ENCODE measurements around the gene LRRC61. TPM values are rescaled to one million over a fixed set of nuclear protein-coding genes. Genes with fewer than 3 reads are reported as not detected.

Gene LRRC61
- polyA plus RNA-seq, 2 donors = 5.2 to 8.3 TPM

GRCh38 chr7:150329331-150330120, 6.4 kb downstream of the LRRC61 start:
- Histone ChIP-seq H3K9me3 (ENCODE audit: control insufficient read depth in 2 of 2, insufficient read depth in 1 of 2, low read depth in 1 of 2, low read length in 1 of 2) (peaks cover 0 to 2% of the 10 kb centered on the region in 2 donors), H3K4me3 (ENCODE audit: low read depth in 1 of 2, low read length in 2 of 2) (no peak overlapping the region), H3K27ac (ENCODE audit: low read depth in 2 of 2, low read length in 1 of 2) (no peak overlapping the region), H3K36me3 (ENCODE audit: control insufficient read depth in 2 of 2, insufficient read depth in 2 of 2, low read length in 1 of 2) (peaks cover 8 to 25% of the 10 kb centered on the region in 2 donors), H3K27me3 (ENCODE audit: control insufficient read depth in 1 of 2, insufficient read depth in 2 of 2, low read length in 2 of 2) (no peaks in the 10 kb centered on the region), H3K4me1 (ENCODE audit: control insufficient read depth in 2 of 2, insufficient read depth in 2 of 2, low read length in 1 of 2) (peaks cover 3 to 4% of the 10 kb centered on the region in 2 donors)
- WGBS, 2 donors = 82 to 86% methylated on average over 22 of the region's 22 CpGs

GRCh38 chr7:150330211-150330885, 7.2 kb downstream of the LRRC61 start:
- Histone ChIP-seq H3K36me3 (ENCODE audit: control insufficient read depth in 2 of 2, insufficient read depth in 2 of 2, low read length in 1 of 2) (peaks cover 8 to 25% of the 10 kb centered on the region in 2 donors), H3K4me1 (ENCODE audit: control insufficient read depth in 2 of 2, insufficient read depth in 2 of 2, low read length in 1 of 2) (peaks cover 2 to 3% of the 10 kb centered on the region in 2 donors), H3K9me3 (ENCODE audit: control insufficient read depth in 2 of 2, insufficient read depth in 1 of 2, low read depth in 1 of 2, low read length in 1 of 2) (peaks cover 0 to 2% of the 10 kb centered on the region in 2 donors), H3K27me3 (ENCODE audit: control insufficient read depth in 1 of 2, insufficient read depth in 2 of 2, low read length in 2 of 2) (no peaks in the 10 kb centered on the region), H3K27ac (ENCODE audit: low read depth in 2 of 2, low read length in 1 of 2) (no peak overlapping the region), H3K4me3 (ENCODE audit: low read depth in 1 of 2, low read length in 2 of 2) (no peak overlapping the region)
- WGBS, 2 donors = 94 to 95% methylated on average over 19 of the region's 19 CpGs

GRCh38 chr7:150332852-150333635, 9.9 kb downstream of the LRRC61 start:
- no peak overlapping the region for H3K4me3 ChIP-seq (ENCODE audit: low read depth in 1 of 2, low read length in 2 of 2)
- 89% methylated on average over 18 of the region's 18 CpGs for WGBS, 2 donors
- H3K27ac ChIP-seq (ENCODE audit: low read depth in 2 of 2, low read length in 1 of 2) = no peak overlapping the region
- no peaks in the 10 kb centered on the region for H3K27me3 ChIP-seq (ENCODE audit: control insufficient read depth in 1 of 2, insufficient read depth in 2 of 2, low read length in 2 of 2)
- peaks cover 0 to 2% of the 10 kb centered on the region in 2 donors for H3K9me3 ChIP-seq (ENCODE audit: control insufficient read depth in 2 of 2, insufficient read depth in 1 of 2, low read depth in 1 of 2, low read length in 1 of 2)
- H3K36me3 ChIP-seq (ENCODE audit: control insufficient read depth in 2 of 2, insufficient read depth in 2 of 2, low read length in 1 of 2) = peaks cover 8 to 32% of the 10 kb centered on the region in 2 donors
- peaks cover 3 to 16% of the 10 kb centered on the region in 2 donors for H3K4me1 ChIP-seq (ENCODE audit: control insufficient read depth in 2 of 2, insufficient read depth in 2 of 2, low read length in 1 of 2)

GRCh38 chr7:150333659-150334058, 10.5 kb downstream of the LRRC61 start:
- peaks cover 8 to 27% of the 10 kb centered on the region in 2 donors for H3K36me3 ChIP-seq (ENCODE audit: control insufficient read depth in 2 of 2, insufficient read depth in 2 of 2, low read length in 1 of 2)
- H3K4me1 ChIP-seq (ENCODE audit: control insufficient read depth in 2 of 2, insufficient read depth in 2 of 2, low read length in 1 of 2) = peaks cover 3 to 16% of the 10 kb centered on the region in 2 donors
- 95 to 97% methylated on average over 10 of the region's 10 CpGs for WGBS, 2 donors
- H3K9me3 ChIP-seq (ENCODE audit: control insufficient read depth in 2 of 2, insufficient read depth in 1 of 2, low read depth in 1 of 2, low read length in 1 of 2) = peaks cover 0 to 2% of the 10 kb centered on the region in 2 donors
- H3K27ac ChIP-seq (ENCODE audit: low read depth in 2 of 2, low read length in 1 of 2) = no peak overlapping the region
- H3K4me3 ChIP-seq (ENCODE audit: low read depth in 1 of 2, low read length in 2 of 2) = no peak overlapping the region
- no peaks in the 10 kb centered on the region for H3K27me3 ChIP-seq (ENCODE audit: control insufficient read depth in 1 of 2, insufficient read depth in 2 of 2, low read length in 2 of 2)

GRCh38 chr7:150334108-150334507, 11.0 kb downstream of the LRRC61 start:
- 87 to 90% methylated on average over 8 of the region's 8 CpGs for WGBS, 2 donors
- Histone ChIP-seq H3K27me3 (ENCODE audit: control insufficient read depth in 1 of 2, insufficient read depth in 2 of 2, low read length in 2 of 2) (no peaks in the 10 kb centered on the region), H3K36me3 (ENCODE audit: control insufficient read depth in 2 of 2, insufficient read depth in 2 of 2, low read length in 1 of 2) (peaks cover 8 to 23% of the 10 kb centered on the region in 2 donors), H3K4me1 (ENCODE audit: control insufficient read depth in 2 of 2, insufficient read depth in 2 of 2, low read length in 1 of 2) (peaks cover 3 to 16% of the 10 kb centered on the region in 2 donors), H3K27ac (ENCODE audit: low read depth in 2 of 2, low read length in 1 of 2) (no peak overlapping the region), H3K4me3 (ENCODE audit: low read depth in 1 of 2, low read length in 2 of 2) (no peak overlapping the region), H3K9me3 (ENCODE audit: control insufficient read depth in 2 of 2, insufficient read depth in 1 of 2, low read depth in 1 of 2, low read length in 1 of 2) (peaks cover 0 to 2% of the 10 kb centered on the region in 2 donors)

GRCh38 chr7:150335108-150335773, 12.1 kb downstream of the LRRC61 start:
- peak overlapping the region; percentile 47 to 52 for H3K27ac ChIP-seq (ENCODE audit: low read depth in 2 of 2, low read length in 1 of 2)
- no peak overlapping the region for H3K4me3 ChIP-seq (ENCODE audit: low read depth in 1 of 2, low read length in 2 of 2)
- H3K9me3 ChIP-seq (ENCODE audit: control insufficient read depth in 2 of 2, insufficient read depth in 1 of 2, low read depth in 1 of 2, low read length in 1 of 2) = peaks cover 0 to 2% of the 10 kb centered on the region in 2 donors
- 43 to 46% methylated on average over 7 of the region's 7 CpGs for WGBS, 2 donors
- H3K4me1 ChIP-seq (ENCODE audit: control insufficient read depth in 2 of 2, insufficient read depth in 2 of 2, low read length in 1 of 2) = peaks cover 3 to 22% of the 10 kb centered on the region in 2 donors
- peaks cover 5 to 17% of the 10 kb centered on the region in 2 donors for H3K36me3 ChIP-seq (ENCODE audit: control insufficient read depth in 2 of 2, insufficient read depth in 2 of 2, low read length in 1 of 2)
- no peaks in the 10 kb centered on the region for H3K27me3 ChIP-seq (ENCODE audit: control insufficient read depth in 1 of 2, insufficient read depth in 2 of 2, low read length in 2 of 2)

- Histone ChIP-seq H3K27ac (ENCODE audit: low read depth in 2 of 2, low read length in 1 of 2) (peak overlapping the region; percentile 47 to 52), H3K27me3 (ENCODE audit: control insufficient read depth in 1 of 2, insufficient read depth in 2 of 2, low read length in 2 of 2) (no peaks in the 10 kb centered on the region), H3K4me1 (ENCODE audit: control insufficient read depth in 2 of 2, insufficient read depth in 2 of 2, low read length in 1 of 2) (peaks cover 3 to 24% of the 10 kb centered on the region in 2 donors), H3K36me3 (ENCODE audit: control insufficient read depth in 2 of 2, insufficient read depth in 2 of 2, low read length in 1 of 2) (peaks cover 0 to 15% of the 10 kb centered on the region in 2 donors), H3K9me3 (ENCODE audit: control insufficient read depth in 2 of 2, insufficient read depth in 1 of 2, low read depth in 1 of 2, low read length in 1 of 2) (peaks cover 0 to 2% of the 10 kb centered on the region in 2 donors), H3K4me3 (ENCODE audit: low read depth in 1 of 2, low read length in 2 of 2) (no peak overlapping the region)
- 50 to 61% methylated on average over 6 of the region's 6 CpGs for WGBS, 2 donors
Measured at GRCh38 chr7:150335774-150336112, 12.6 kb downstream of the LRRC61 start.

- H3K4me1 ChIP-seq (ENCODE audit: control insufficient read depth in 2 of 2, insufficient read depth in 2 of 2, low read length in 1 of 2) = peaks cover 6 to 24% of the 10 kb centered on the region in 2 donors
- H3K27me3 ChIP-seq (ENCODE audit: control insufficient read depth in 1 of 2, insufficient read depth in 2 of 2, low read length in 2 of 2) = peaks cover 0 to 8% of the 10 kb centered on the region in 2 donors
- no peak overlapping the region for H3K27ac ChIP-seq (ENCODE audit: low read depth in 2 of 2, low read length in 1 of 2)
- 84 to 94% methylated on average over 14 of the region's 14 CpGs for WGBS, 2 donors
- H3K9me3 ChIP-seq (ENCODE audit: control insufficient read depth in 2 of 2, insufficient read depth in 1 of 2, low read depth in 1 of 2, low read length in 1 of 2) = peaks cover 0 to 2% of the 10 kb centered on the region in 2 donors
- no peak overlapping the region for H3K4me3 ChIP-seq (ENCODE audit: low read depth in 1 of 2, low read length in 2 of 2)
- H3K36me3 ChIP-seq (ENCODE audit: control insufficient read depth in 2 of 2, insufficient read depth in 2 of 2, low read length in 1 of 2) = peaks cover 0 to 12% of the 10 kb centered on the region in 2 donors
Measured at GRCh38 chr7:150336746-150337145, 13.6 kb downstream of the LRRC61 start.

- H3K4me1 ChIP-seq (ENCODE audit: control insufficient read depth in 2 of 2, insufficient read depth in 2 of 2, low read length in 1 of 2) = peaks cover 6 to 24% of the 10 kb centered on the region in 2 donors
- H3K4me3 ChIP-seq (ENCODE audit: low read depth in 1 of 2, low read length in 2 of 2) = no peak overlapping the region
- peaks cover 0 to 8% of the 10 kb centered on the region in 2 donors for H3K27me3 ChIP-seq (ENCODE audit: control insufficient read depth in 1 of 2, insufficient read depth in 2 of 2, low read length in 2 of 2)
- no peak overlapping the region for H3K27ac ChIP-seq (ENCODE audit: low read depth in 2 of 2, low read length in 1 of 2)
- peaks cover 0 to 2% of the 10 kb centered on the region in 2 donors for H3K9me3 ChIP-seq (ENCODE audit: control insufficient read depth in 2 of 2, insufficient read depth in 1 of 2, low read depth in 1 of 2, low read length in 1 of 2)
- peaks cover 0 to 12% of the 10 kb centered on the region in 2 donors for H3K36me3 ChIP-seq (ENCODE audit: control insufficient read depth in 2 of 2, insufficient read depth in 2 of 2, low read length in 1 of 2)
- 73 to 87% methylated on average over 18 of the region's 18 CpGs for WGBS, 2 donors
Measured at GRCh38 chr7:150337179-150337578, 14.0 kb downstream of the LRRC61 start.
